NCI-H2227 treated with DMSO at 0.1 percent for 48 hours (cell line): Measurements from ENCODE around the gene ZNF302.
"Not testable (repeated sequence)": the region's sequence is repeated elsewhere in the genome, so short reads cannot be mapped to it uniquely, and the experiment has no call there.

ENCODE experiments used
- DNase-seq: peaks from one replicate; lab custom pipeline; 2025; lab: John Stamatoyannopoulos, UW

Gene ZNF302

GRCh38 chr19:34677386-34678084 is at the start of gene ZNF302:
ZNF302 (plus strand) TSS chr19:34677678; CDS start chr19:34678805, 1,127 bp downstream.
- DNase-seq: peak; percentile 100

GRCh38 chr19:34633802-34634201 is 43.7 kb upstream of the ZNF302 start:
- no peak for DNase-seq

GRCh38 chr19:34639491-34640085 is 37.9 kb upstream of the ZNF302 start:
- peak; percentile 99 for DNase-seq

GRCh38 chr19:34642241-34642640 is 35.2 kb upstream of the ZNF302 start:
- DNase-seq: no peak

GRCh38 chr19:34644991-34645461 is 32.5 kb upstream of the ZNF302 start:
- no peak for DNase-seq

GRCh38 chr19:34645551-34645950 is 31.9 kb upstream of the ZNF302 start:
- no peak for DNase-seq

GRCh38 chr19:34649886-34650543 is 27.5 kb upstream of the ZNF302 start:
- DNase-seq: no peak

GRCh38 chr19:34651747-34652146 is 25.7 kb upstream of the ZNF302 start:
- DNase-seq: no peak

- no peak for DNase-seq
Observed at GRCh38 chr19:34654796-34655195, 22.7 kb upstream of the ZNF302 start.

- no peak for DNase-seq
Observed at GRCh38 chr19:34655651-34656050, 21.8 kb upstream of the ZNF302 start.

GRCh38 chr19:34661357-34661756 is 16.1 kb upstream of the ZNF302 start:
- DNase-seq: no peak

GRCh38 chr19:34662919-34663318 is 14.6 kb upstream of the ZNF302 start:
- peak; percentile 77 for DNase-seq

- no peak for DNase-seq
Observed at GRCh38 chr19:34664168-34664567, 13.3 kb upstream of the ZNF302 start.

GRCh38 chr19:34664870-34665269 is 12.6 kb upstream of the ZNF302 start:
- DNase-seq: no peak

GRCh38 chr19:34665275-34665674 is 12.2 kb upstream of the ZNF302 start:
- DNase-seq: not testable (repeated sequence)

GRCh38 chr19:34666200-34666957 is 11.1 kb upstream of the ZNF302 start:
- DNase-seq: no peak

- DNase-seq: no peak
Observed at GRCh38 chr19:34666958-34667265, 10.6 kb upstream of the ZNF302 start.

GRCh38 chr19:34667349-34668076 is 10.0 kb upstream of the ZNF302 start:
- peak; percentile 92 for DNase-seq

- DNase-seq: peak; percentile 81
Observed at GRCh38 chr19:34668077-34668689, 9.3 kb upstream of the ZNF302 start.

- DNase-seq: peak; percentile 77
Observed at GRCh38 chr19:34668690-34669089, 8.8 kb upstream of the ZNF302 start.

GRCh38 chr19:34669305-34669704 is 8.2 kb upstream of the ZNF302 start:
- no peak for DNase-seq
